Tibial nerve (tissue), 4 donors: ENCODE measurements around the gene NKX2-3.

Experiments
- EP300 ChIP-seq, 2 donors: sonication (generic); formaldehyde crosslinking; IDR thresholded peaks; one replicate each; pipeline ENCODE4 v1.6.1; 2017; ENCODE audit warnings: antibody characterized with exemption in 2 of 2, mild to moderate bottlenecking in 1 of 2
- TF ChIP-seq, protein P1 (sequence below), 5 experiments: fragments of 200-600 bp in 3 of 5; fragments of 450-650 bp in 2 of 5; sonication (generic) in 3 of 5; IDR thresholded peaks; one replicate each; pipeline ENCODE4 v1.5.1; 2016 to 2019; ENCODE audit warnings: antibody characterized with exemption in 5 of 5, mild to moderate bottlenecking in 3 of 5, moderate library complexity in 2 of 5

DNA sequence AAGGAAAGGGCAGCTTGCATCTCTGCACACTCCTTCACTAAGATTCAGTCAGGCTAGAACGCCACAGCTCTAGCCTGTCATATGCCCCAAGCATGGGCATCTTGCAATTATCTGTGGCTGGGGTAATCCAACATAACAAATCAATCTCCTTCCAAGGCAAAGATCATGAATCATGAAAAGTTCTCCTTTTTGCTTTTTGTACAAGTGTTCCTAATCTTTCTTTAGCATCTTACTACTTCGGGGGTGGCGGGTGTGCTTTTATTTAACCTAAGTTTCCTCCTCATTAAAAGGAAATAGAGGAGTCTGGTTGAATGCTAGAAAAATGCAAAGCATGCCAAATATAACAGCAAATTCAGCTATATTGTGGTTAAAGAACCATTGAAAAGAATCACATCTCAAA is 43.5 kb upstream of the NKX2-3 start:
- TF ChIP-seq, protein P1, sequence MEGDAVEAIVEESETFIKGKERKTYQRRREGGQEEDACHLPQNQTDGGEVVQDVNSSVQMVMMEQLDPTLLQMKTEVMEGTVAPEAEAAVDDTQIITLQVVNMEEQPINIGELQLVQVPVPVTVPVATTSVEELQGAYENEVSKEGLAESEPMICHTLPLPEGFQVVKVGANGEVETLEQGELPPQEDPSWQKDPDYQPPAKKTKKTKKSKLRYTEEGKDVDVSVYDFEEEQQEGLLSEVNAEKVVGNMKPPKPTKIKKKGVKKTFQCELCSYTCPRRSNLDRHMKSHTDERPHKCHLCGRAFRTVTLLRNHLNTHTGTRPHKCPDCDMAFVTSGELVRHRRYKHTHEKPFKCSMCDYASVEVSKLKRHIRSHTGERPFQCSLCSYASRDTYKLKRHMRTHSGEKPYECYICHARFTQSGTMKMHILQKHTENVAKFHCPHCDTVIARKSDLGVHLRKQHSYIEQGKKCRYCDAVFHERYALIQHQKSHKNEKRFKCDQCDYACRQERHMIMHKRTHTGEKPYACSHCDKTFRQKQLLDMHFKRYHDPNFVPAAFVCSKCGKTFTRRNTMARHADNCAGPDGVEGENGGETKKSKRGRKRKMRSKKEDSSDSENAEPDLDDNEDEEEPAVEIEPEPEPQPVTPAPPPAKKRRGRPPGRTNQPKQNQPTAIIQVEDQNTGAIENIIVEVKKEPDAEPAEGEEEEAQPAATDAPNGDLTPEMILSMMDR (IDR thresholded peaks at IDR 0.05), result no peak
- TF ChIP-seq EP300 (IDR thresholded peaks at IDR 0.05), result no peak
